GM12878 (cell line): ENCODE measurements around the gene RB1. TPM values are rescaled to one million over a fixed set of nuclear protein-coding genes. Genes with fewer than 3 reads are reported as not detected.

Experiments
- ASH2L ChIP-seq: fragments of 300-600, 200-600 bp; sonication (generic); IDR thresholded peaks from 2 replicates; pipeline ENCODE4 v1.6.1; 2017; ENCODE audit warnings: low read depth, mild to moderate bottlenecking, borderline replicate concordance
- BACH1 ChIP-seq: fragments of 450-650 bp; IDR thresholded peaks from 2 replicates; pipeline ENCODE4 v1.6.1; 2017; ENCODE audit warnings: mild to moderate bottlenecking, borderline replicate concordance
- BHLHE40 ChIP-seq, 2 experiments: fragments of 450-650 bp in 1 of 2; IDR thresholded peaks; 2 replicates each; pipeline ENCODE4 v1.6.1; 2011 to 2017; ENCODE audit warnings: low read depth in 2 of 2, borderline replicate concordance in 1 of 2, improper control_type of control experiment in 1 of 2, low read length in 1 of 2, mild to moderate bottlenecking in 1 of 2
- CBFB ChIP-seq: IDR thresholded peaks from 2 replicates; pipeline ENCODE4 v1.6.1; 2016; ENCODE audit warnings: antibody characterized with exemption, low read depth
- CHD2 ChIP-seq: IDR thresholded peaks from 2 replicates; pipeline ENCODE4 v1.6.1; 2011; ENCODE audit warnings: low read depth, low read length, improper control_type of control experiment, borderline replicate concordance
- EED ChIP-seq: sonication (generic); IDR thresholded peaks from 2 replicates; pipeline ENCODE4 v1.6.1; 2016; ENCODE audit warnings: antibody characterized with exemption, low read depth
- EGR1 ChIP-seq, 2 experiments: IDR thresholded peaks; 1 replicate in 1 of 2; 2 replicates in 1 of 2; pipeline ENCODE4 v1.6.1; 2011 to 2012; ENCODE audit warnings: low read depth in 2 of 2, low read length in 2 of 2, borderline replicate concordance in 1 of 2, mild to moderate bottlenecking in 1 of 2, moderate library complexity in 1 of 2
- EP300 ChIP-seq, 2 experiments: fragments of 150-350 bp in 1 of 2; IDR thresholded peaks; 2 replicates each; pipeline ENCODE4 v1.6.1; 2011 to 2012; ENCODE audit warnings: low read depth in 2 of 2, low read length in 2 of 2, borderline replicate concordance in 1 of 2, improper control_type of control experiment in 1 of 2, inconsistent platforms in 1 of 2; ENCODE audit not compliant: control insufficient read depth in 1 of 2
- EZH2 ChIP-seq: IDR thresholded peaks from 2 replicates; pipeline ENCODE4 v1.6.1; 2012; ENCODE audit warnings: low read depth, mild to moderate bottlenecking, control low read depth, inconsistent platforms, low read length, borderline replicate concordance; ENCODE audit not compliant: control insufficient read depth
- IRF4 ChIP-seq: IDR thresholded peaks from 2 replicates; pipeline ENCODE4 v1.6.1; 2011; ENCODE audit warnings: low read depth, low read length
- MTA2 ChIP-seq: fragments of 450-650 bp; IDR thresholded peaks from 2 replicates; pipeline ENCODE4 v1.6.1; 2016; ENCODE audit warnings: low read depth, mild to moderate bottlenecking, moderate library complexity
- MTA3 ChIP-seq: IDR thresholded peaks from 2 replicates; pipeline ENCODE4 v1.6.1; 2012; ENCODE audit warnings: low read length, inconsistent platforms, borderline replicate concordance
- NBN ChIP-seq: fragments of 450-650 bp; IDR thresholded peaks from 2 replicates; pipeline ENCODE4 v1.6.1; 2016
- POLR2A ChIP-seq: IDR thresholded peaks from 2 replicates; pipeline ENCODE4 v1.6.1; 2011; ENCODE audit warnings: low read depth, mild to moderate bottlenecking, low read length
- POLR2AphosphoS2 ChIP-seq: IDR thresholded peaks from 2 replicates; pipeline ENCODE4 v1.6.1; 2011; ENCODE audit warnings: low read depth, mild to moderate bottlenecking, low read length, improper control_type of control experiment, moderate library complexity
- POU2F2 ChIP-seq: IDR thresholded peaks from 3 replicates; pipeline ENCODE4 v1.6.1; 2011; ENCODE audit warnings: low read depth, mild to moderate bottlenecking, low read length, borderline replicate concordance
- RAD21 ChIP-seq: IDR thresholded peaks from 2 replicates; pipeline ENCODE4 v1.6.1; 2011; ENCODE audit warnings: mild to moderate bottlenecking, low read depth, low read length, moderate library complexity; ENCODE audit not compliant: insufficient read depth
- SIX5 ChIP-seq: IDR thresholded peaks from 2 replicates; pipeline ENCODE4 v1.6.1; 2011; ENCODE audit warnings: mild to moderate bottlenecking, low read depth, low read length, moderate library complexity; ENCODE audit not compliant: severe bottlenecking
- SREBF1 ChIP-seq: IDR thresholded peaks from 2 replicates; pipeline ENCODE4 v1.6.1; 2012; ENCODE audit warnings: mild to moderate bottlenecking, low read length
- TCF3 ChIP-seq: IDR thresholded peaks from 2 replicates; pipeline ENCODE4 v1.6.1; 2012; ENCODE audit warnings: low read depth, mild to moderate bottlenecking, low read length, borderline replicate concordance; ENCODE audit not compliant: insufficient read depth
- ZBED1 ChIP-seq: IDR thresholded peaks from 2 replicates; pipeline ENCODE4 v1.6.1; 2016; ENCODE audit warnings: borderline replicate concordance
- polyA plus RNA-seq, 11 experiments: library from polyadenylated mRNA; depleted of rRNA in 4 of 11; unstranded in 6 of 11; stranded (reverse) in 5 of 11; fragments of >200 nt; fragmentation: Nextera tagmentation in 4 of 11; fragmentation: Illumina TruSeq in 1 of 11; extraction: Ambion mirVana in 4 of 11; extraction: Trizol in 1 of 11; gene quantifications; 1 replicate in 1 of 11; 2 replicates in 10 of 11; pipeline versions ENCODE4 v1.2.1 to v1.2.3, GENCODE V29; 2011 to 2016; ENCODE audit warnings: inconsistent platforms in 2 of 11, missing spikeins in 2 of 11, low read depth in 1 of 11
- total RNA-seq, 4 experiments: library from RNA; depleted of rRNA in 3 of 4; stranded (reverse); fragments of >200 nt in 3 of 4; fragmentation: Illumina TruSeq in 1 of 4; extraction: Trizol in 1 of 4; gene quantifications; 2 replicates each; pipeline versions ENCODE4 v1.2.1 to v1.2.3, GENCODE V29; 2013 to 2021
- TF ChIP-seq, protein P1 (sequence below): fragments of 450-650 bp; formaldehyde crosslinking; IDR thresholded peaks from 2 replicates; pipeline ENCODE4 v1.4.0; 2022; ENCODE audit warnings: mild to moderate bottlenecking, moderate library complexity
- TF ChIP-seq, protein P2 (sequence below): IDR thresholded peaks from 2 replicates; pipeline ENCODE4 v1.6.1; 2012; ENCODE audit warnings: low read depth, low read length, improper control_type of control experiment
- TF ChIP-seq, protein P3 (sequence below): fragments of 450-650 bp; IDR thresholded peaks from 2 replicates; pipeline ENCODE4 v1.6.1; 2017; ENCODE audit warnings: low read depth, mild to moderate bottlenecking, moderate library complexity

The RB1 gene
- total and polyA plus RNA-seq, 10 of the 15 experiments (the other 5 are each of a cell fraction or from before 2014, with no cell fraction given) = 2.8 to 45.0 (median 8.3) TPM

DNA sequence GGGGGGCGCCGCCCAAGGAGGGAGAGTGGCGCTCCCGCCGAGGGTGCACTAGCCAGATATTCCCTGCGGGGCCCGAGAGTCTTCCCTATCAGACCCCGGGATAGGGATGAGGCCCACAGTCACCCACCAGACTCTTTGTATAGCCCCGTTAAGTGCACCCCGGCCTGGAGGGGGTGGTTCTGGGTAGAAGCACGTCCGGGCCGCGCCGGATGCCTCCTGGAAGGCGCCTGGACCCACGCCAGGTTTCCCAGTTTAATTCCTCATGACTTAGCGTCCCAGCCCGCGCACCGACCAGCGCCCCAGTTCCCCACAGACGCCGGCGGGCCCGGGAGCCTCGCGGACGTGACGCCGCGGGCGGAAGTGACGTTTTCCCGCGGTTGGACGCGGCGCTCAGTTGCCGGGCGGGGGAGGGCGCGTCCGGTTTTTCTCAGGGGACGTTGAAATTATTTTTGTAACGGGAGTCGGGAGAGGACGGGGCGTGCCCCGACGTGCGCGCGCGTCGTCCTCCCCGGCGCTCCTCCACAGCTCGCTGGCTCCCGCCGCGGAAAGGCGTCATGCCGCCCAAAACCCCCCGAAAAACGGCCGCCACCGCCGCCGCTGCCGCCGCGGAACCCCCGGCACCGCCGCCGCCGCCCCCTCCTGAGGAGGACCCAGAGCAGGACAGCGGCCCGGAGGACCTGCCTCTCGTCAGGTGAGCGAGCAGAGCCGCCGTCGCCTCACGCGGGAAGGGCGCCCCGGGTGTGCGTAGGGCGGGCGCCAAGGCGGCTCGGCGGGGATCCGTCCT lies at the start of gene RB1 (continued):
- TF ChIP-seq EED (no peak), BHLHE40 (IDR thresholded peaks at IDR 0.05; ENCODE audit: borderline replicate concordance in 1 of 2, low read depth in 2 of 2, low read length in 1 of 2) (peak; percentile 39 to 72; a peak in 3 of 4 replicates), IRF4 (no peak), TCF3 (no peak), SREBF1 (no peak), EGR1 (IDR thresholded peaks at IDR 0.05; ENCODE audit: borderline replicate concordance in 1 of 2, low read depth in 2 of 2, low read length in 2 of 2) (peak; percentile 32 to 33; a peak in 1 of 3 replicates), EZH2 (no peak), POLR2A (peak; percentile 91), MTA2 (no peak), EP300 (IDR thresholded peaks at IDR 0.05; ENCODE audit: borderline replicate concordance in 1 of 2, control insufficient read depth in 1 of 2, low read depth in 2 of 2, low read length in 2 of 2) (no peak), RAD21 (no peak), CBFB (no peak), CHD2 (no peak; the same call in 1 of the 2 replicates), BACH1 (peak; percentile 69), ZBED1 (no peak), ASH2L (no peak; the same call in 1 of the 2 replicates), POLR2AphosphoS2 (peak; percentile 72; the same call in 1 of the 2 replicates), MTA3 (no peak), SIX5 (no peak), POU2F2 (0 out of 3 replicates have a peak, but pooled peaks have one; percentile 52), NBN (peak; percentile 51; the same call in 1 of the 2 replicates)
- TF ChIP-seq, protein P1, sequence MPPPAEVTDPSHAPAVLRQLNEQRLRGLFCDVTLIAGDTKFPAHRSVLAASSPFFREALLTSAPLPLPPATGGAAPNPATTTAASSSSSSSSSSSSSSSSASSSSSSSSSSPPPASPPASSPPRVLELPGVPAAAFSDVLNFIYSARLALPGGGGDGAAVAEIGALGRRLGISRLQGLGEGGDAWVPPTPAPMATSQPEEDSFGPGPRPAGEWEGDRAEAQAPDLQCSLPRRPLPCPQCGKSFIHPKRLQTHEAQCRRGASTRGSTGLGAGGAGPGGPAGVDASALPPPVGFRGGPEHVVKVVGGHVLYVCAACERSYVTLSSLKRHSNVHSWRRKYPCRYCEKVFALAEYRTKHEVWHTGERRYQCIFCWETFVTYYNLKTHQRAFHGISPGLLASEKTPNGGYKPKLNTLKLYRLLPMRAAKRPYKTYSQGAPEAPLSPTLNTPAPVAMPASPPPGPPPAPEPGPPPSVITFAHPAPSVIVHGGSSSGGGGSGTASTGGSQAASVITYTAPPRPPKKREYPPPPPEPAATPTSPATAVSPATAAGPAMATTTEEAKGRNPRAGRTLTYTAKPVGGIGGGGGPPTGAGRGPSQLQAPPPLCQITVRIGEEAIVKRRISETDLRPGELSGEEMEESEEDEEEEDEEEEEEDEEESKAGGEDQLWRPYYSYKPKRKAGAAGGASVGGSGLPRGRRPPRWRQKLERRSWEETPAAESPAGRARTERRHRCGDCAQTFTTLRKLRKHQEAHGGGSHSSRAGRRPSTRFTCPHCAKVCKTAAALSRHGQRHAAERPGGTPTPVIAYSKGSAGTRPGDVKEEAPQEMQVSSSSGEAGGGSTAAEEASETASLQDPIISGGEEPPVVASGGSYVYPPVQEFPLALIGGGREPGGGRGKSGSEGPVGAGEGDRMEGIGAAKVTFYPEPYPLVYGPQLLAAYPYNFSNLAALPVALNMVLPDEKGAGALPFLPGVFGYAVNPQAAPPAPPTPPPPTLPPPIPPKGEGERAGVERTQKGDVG (CRISPR knock-in tag) = no peak
- TF ChIP-seq, protein P2, sequence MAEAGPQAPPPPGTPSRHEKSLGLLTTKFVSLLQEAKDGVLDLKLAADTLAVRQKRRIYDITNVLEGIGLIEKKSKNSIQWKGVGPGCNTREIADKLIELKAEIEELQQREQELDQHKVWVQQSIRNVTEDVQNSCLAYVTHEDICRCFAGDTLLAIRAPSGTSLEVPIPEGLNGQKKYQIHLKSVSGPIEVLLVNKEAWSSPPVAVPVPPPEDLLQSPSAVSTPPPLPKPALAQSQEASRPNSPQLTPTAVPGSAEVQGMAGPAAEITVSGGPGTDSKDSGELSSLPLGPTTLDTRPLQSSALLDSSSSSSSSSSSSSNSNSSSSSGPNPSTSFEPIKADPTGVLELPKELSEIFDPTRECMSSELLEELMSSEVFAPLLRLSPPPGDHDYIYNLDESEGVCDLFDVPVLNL = 0 out of 2 replicates have a peak, but pooled peaks have one; percentile 43
- TF ChIP-seq, protein P3, sequence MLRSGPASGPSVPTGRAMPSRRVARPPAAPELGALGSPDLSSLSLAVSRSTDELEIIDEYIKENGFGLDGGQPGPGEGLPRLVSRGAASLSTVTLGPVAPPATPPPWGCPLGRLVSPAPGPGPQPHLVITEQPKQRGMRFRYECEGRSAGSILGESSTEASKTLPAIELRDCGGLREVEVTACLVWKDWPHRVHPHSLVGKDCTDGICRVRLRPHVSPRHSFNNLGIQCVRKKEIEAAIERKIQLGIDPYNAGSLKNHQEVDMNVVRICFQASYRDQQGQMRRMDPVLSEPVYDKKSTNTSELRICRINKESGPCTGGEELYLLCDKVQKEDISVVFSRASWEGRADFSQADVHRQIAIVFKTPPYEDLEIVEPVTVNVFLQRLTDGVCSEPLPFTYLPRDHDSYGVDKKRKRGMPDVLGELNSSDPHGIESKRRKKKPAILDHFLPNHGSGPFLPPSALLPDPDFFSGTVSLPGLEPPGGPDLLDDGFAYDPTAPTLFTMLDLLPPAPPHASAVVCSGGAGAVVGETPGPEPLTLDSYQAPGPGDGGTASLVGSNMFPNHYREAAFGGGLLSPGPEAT = peak; percentile 41; the same call in 1 of the 2 replicates
